Measurements from ENCODE around the gene ACTRT2. TPM values are rescaled to one million over a fixed set of nuclear protein-coding genes. Genes with fewer than 3 reads are reported as not detected.

The ACTRT2 gene
- total RNA-seq, 1 experiment from 2014 or later: not detected

DNA sequence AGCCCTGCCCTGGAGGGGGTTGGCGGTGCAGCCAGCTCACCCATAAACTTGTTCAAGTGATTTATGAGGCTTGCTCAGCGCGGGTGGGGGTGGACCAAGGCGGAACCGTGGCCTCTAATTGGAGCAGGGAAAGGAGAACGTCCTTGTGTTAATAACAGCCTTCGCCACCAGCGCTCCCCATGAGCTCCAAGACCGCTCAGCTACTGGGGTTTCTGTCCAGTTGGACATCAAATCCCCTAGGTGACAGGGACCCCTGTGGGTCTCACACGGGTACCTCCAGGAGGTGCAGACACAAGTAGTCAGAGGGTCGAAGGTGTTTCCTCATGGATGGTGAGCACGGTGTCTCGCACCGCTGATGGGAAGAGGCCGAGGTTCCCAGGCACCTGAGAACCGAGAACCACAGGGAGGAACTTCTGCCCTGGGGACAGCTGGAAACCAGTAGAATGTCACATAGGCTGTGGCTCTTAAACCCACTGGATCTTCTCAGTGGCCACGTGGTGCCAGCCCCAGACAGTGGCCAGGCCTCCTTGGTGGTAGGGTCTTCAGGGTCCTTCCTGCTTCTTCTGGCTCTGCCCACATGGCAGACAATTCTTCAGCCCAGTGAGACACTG, 3.7 kb upstream of the ACTRT2 start:
- ChIA-PET POLR2A (ENCODE audit: low non-redundant PET) (no interaction called here), CTCF (no interaction called here)
- no TSS peak for BruUV-seq (replicated peaks)
- Histone ChIP-seq H3K4me3 (ENCODE audit: low read depth, low read length, poor library complexity, severe bottlenecking) (no peak overlapping the region), H3K9me3 (ENCODE audit: low read depth, low read length, poor library complexity, severe bottlenecking) (no peaks in the 10 kb centered on the region), H3K36me3 (ENCODE audit: insufficient read depth, low read length, poor library complexity, severe bottlenecking) (no peaks in the 10 kb centered on the region), H3K27ac (ENCODE audit: low read depth, low read length, poor library complexity, severe bottlenecking) (no peak overlapping the region), H3K4me1 (ENCODE audit: insufficient read depth, low read length, poor library complexity, severe bottlenecking) (no peaks in the 10 kb centered on the region), H3K27me3 (replicated peaks; ENCODE audit: insufficient read depth, low read depth, low read length, poor library complexity) (peaks cover 2% of the 10 kb centered on the region)
- no peak for DNase-seq (ENCODE audit: low spot score)
- intact Hi-C loops (cut with micrococcal nuclease; ENCODE audit: unreplicated experiment): no loop called here
- TF ChIP-seq CTCF (conservative IDR thresholded peaks at IDR 0.05; ENCODE audit: low read depth, low read length): no peak
- TF ChIP-seq EZH2 (IDR thresholded peaks at IDR 0.05; ENCODE audit: borderline replicate concordance, low read depth, low read length, poor library complexity, severe bottlenecking): no peak

DNA sequence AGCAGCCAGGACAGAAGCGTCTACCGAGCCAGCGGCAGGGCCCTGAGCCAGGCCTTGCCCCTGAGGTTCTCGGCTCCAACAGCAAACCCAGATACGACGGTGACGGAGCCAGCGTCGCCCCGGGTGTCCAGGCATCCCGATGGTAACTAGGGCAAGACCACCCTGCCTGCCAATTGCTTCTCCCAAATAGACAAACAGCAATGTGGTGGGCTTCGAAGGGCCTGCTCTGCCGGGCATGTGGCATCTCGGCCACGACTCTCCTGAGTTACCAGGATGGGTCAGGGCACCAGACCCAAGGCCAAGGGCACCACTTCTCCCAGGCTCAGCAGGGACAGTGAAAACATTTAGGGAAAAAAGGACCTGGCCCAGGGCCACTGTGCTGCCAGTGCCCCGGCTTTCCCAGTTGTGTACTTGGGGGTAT, 3.2 kb upstream of the ACTRT2 start:
- intact Hi-C loops (cut with micrococcal nuclease; ENCODE audit: unreplicated experiment): no loop called here
- H3K4me1 ChIP-seq (ENCODE audit: insufficient read depth, low read length, poor library complexity, severe bottlenecking): no peaks in the 10 kb centered on the region
- BruUV-seq (replicated peaks): no TSS peak
- ChIA-PET CTCF (no interaction called here), POLR2A (ENCODE audit: low non-redundant PET) (no interaction called here)
- no peaks in the 10 kb centered on the region for H3K36me3 ChIP-seq (ENCODE audit: insufficient read depth, low read length, poor library complexity, severe bottlenecking)
- no peak for DNase-seq (ENCODE audit: low spot score)
- no peak overlapping the region for H3K27ac ChIP-seq (ENCODE audit: low read depth, low read length, poor library complexity, severe bottlenecking)
- no peak overlapping the region for H3K4me3 ChIP-seq (ENCODE audit: low read depth, low read length, poor library complexity, severe bottlenecking)
- TF ChIP-seq EZH2 (IDR thresholded peaks at IDR 0.05; ENCODE audit: borderline replicate concordance, low read depth, low read length, poor library complexity, severe bottlenecking) (no peak), CTCF (conservative IDR thresholded peaks at IDR 0.05; ENCODE audit: low read depth, low read length) (no peak)
- H3K27me3 ChIP-seq (replicated peaks; ENCODE audit: insufficient read depth, low read depth, low read length, poor library complexity): peaks cover 2% of the 10 kb centered on the region
- H3K9me3 ChIP-seq (ENCODE audit: low read depth, low read length, poor library complexity, severe bottlenecking): no peaks in the 10 kb centered on the region

GRCh38 chr1:3018576-3018975, 2.7 kb upstream of the ACTRT2 start:
- Histone ChIP-seq H3K4me1 (ENCODE audit: insufficient read depth, low read length, poor library complexity, severe bottlenecking) (no peaks in the 10 kb centered on the region), H3K27me3 (replicated peaks; ENCODE audit: insufficient read depth, low read depth, low read length, poor library complexity) (peaks cover 2% of the 10 kb centered on the region), H3K4me3 (ENCODE audit: low read depth, low read length, poor library complexity, severe bottlenecking) (no peak overlapping the region), H3K9me3 (ENCODE audit: low read depth, low read length, poor library complexity, severe bottlenecking) (no peaks in the 10 kb centered on the region), H3K27ac (ENCODE audit: low read depth, low read length, poor library complexity, severe bottlenecking) (no peak overlapping the region), H3K36me3 (ENCODE audit: insufficient read depth, low read length, poor library complexity, severe bottlenecking) (no peaks in the 10 kb centered on the region)
- no peak for DNase-seq (ENCODE audit: low spot score)
- ChIA-PET POLR2A (ENCODE audit: low non-redundant PET) (no interaction called here), CTCF (no interaction called here)
- TF ChIP-seq CTCF (conservative IDR thresholded peaks at IDR 0.05; ENCODE audit: low read depth, low read length) (no peak), EZH2 (IDR thresholded peaks at IDR 0.05; ENCODE audit: borderline replicate concordance, low read depth, low read length, poor library complexity, severe bottlenecking) (no peak)
- intact Hi-C loops (cut with micrococcal nuclease; ENCODE audit: unreplicated experiment): no loop called here
- no TSS peak for BruUV-seq (replicated peaks)
